ENCODE results near the gene MARCKSL1.
"Not testable (repeated sequence)": the region's sequence is repeated elsewhere in the genome, so short reads cannot be mapped to it uniquely, and the experiment has no call there.

Gene MARCKSL1

DNA sequence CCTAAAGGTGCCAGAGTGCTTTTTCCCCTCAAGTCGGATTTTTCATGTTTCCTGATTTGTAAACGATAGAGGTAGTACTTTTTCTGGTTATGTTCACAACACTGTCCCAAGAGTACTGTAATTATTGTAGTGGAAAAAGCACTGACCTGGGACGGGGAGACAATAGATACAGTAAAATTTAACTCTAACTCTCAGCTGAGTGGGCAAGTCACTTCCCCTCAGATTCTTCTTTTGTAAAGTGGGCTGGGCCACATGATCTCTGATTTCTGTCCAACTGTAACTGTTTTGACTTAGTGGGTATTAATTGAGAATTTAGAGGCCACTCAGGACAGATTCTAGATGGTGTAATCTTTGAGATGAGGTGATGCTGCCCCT, 19.1 kb downstream of the MARCKSL1 start:
- peaks cover 9 to 18% of the 10 kb centered on the region in 2 donors for H3K4me1 ChIP-seq (ENCODE audit: control insufficient read depth in 2 of 2, insufficient read depth in 2 of 2, low read length in 2 of 2)
- no peaks in the 10 kb centered on the region for H3K27me3 ChIP-seq (ENCODE audit: control insufficient read depth in 2 of 2, insufficient read depth in 2 of 2, low read length in 2 of 2)
- H3K9ac ChIP-seq (ENCODE audit: low read depth in 1 of 2, low read length in 2 of 2), result no peak overlapping the region
- no peaks in the 10 kb centered on the region for H3K9me3 ChIP-seq (ENCODE audit: control insufficient read depth in 2 of 2, low read length in 2 of 2)
- peak overlapping the region; percentile 76 to 89 for H3K27ac ChIP-seq (ENCODE audit: low read depth in 2 of 2, low read length in 2 of 2)
- peak overlapping the region in 1 of 2 donors; percentile 61 for H3K4me3 ChIP-seq (ENCODE audit: low read length in 2 of 2)
- peaks cover 20 to 26% of the 10 kb centered on the region in 2 donors for H3K36me3 ChIP-seq (ENCODE audit: control insufficient read depth in 2 of 2, insufficient read depth in 2 of 2, low read length in 2 of 2)

DNA sequence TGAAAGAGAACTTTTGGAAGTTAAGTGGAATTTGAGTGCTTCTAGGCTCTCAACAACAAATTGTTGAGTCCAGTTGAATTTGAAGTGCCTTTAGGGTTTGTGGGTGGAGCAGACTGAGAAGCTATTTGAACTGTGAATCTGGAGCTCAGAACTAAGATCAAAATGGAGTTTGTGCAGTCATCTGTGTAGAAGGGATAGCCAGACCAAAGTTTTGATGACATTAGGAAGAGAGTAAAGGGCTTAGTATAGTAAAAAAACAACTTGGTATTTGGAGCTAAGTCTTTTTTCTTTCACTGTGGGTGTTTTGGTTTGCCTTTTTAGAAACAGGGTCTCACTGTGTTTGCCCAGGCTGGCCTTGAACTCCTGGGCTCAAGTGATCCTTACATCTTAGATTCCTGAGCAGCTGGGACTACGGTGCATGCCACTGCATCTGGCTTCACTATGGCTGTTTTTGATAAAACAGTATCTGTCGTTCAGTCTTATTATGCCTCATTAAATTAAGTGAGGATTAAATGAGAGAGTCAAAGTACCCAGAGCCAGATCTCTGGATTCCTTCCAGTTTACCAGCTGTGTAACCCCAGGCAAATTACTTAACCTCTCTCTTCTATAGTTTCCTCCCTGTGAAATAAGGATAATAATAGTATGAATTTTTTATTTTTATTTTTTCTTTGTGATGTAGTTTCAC, 24.2 kb downstream of the MARCKSL1 start:
- no peaks in the 10 kb centered on the region for H3K9me3 ChIP-seq (ENCODE audit: control insufficient read depth in 2 of 2, low read length in 2 of 2)
- H3K27ac ChIP-seq (ENCODE audit: low read depth in 2 of 2, low read length in 2 of 2), result no peak overlapping the region
- H3K27me3 ChIP-seq (ENCODE audit: control insufficient read depth in 2 of 2, insufficient read depth in 2 of 2, low read length in 2 of 2), result no peaks in the 10 kb centered on the region
- H3K9ac ChIP-seq (ENCODE audit: low read depth in 1 of 2, low read length in 2 of 2), result no peak overlapping the region
- H3K4me3 ChIP-seq (ENCODE audit: low read length in 2 of 2), result no peak overlapping the region
- H3K4me1 ChIP-seq (ENCODE audit: control insufficient read depth in 2 of 2, insufficient read depth in 2 of 2, low read length in 2 of 2), result peaks cover 3 to 13% of the 10 kb centered on the region in 2 donors
- H3K36me3 ChIP-seq (ENCODE audit: control insufficient read depth in 2 of 2, insufficient read depth in 2 of 2, low read length in 2 of 2), result peaks cover 10 to 12% of the 10 kb centered on the region in 2 donors

DNA sequence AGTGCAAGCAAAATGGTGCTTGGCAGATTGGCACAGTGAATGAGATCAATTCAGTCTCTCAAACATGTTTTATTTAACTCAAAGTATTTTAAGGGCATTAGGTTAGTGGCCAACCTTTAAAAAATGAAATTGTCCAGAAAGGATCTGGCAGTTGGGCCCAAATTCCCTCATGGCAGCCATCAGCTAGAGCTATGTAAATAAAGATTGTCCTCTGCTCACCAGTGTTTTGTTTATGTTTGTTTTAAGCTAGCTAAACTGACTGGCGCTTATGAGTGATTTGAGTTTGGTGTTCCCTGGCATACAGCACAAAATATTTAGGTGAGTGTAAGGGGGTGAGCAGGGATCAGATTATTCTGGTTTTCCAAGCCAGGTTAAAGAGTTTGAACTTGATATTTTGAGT, 26.1 kb downstream of the MARCKSL1 start:
- H3K27ac ChIP-seq (ENCODE audit: low read depth in 2 of 2, low read length in 2 of 2), result no peak overlapping the region

DNA sequence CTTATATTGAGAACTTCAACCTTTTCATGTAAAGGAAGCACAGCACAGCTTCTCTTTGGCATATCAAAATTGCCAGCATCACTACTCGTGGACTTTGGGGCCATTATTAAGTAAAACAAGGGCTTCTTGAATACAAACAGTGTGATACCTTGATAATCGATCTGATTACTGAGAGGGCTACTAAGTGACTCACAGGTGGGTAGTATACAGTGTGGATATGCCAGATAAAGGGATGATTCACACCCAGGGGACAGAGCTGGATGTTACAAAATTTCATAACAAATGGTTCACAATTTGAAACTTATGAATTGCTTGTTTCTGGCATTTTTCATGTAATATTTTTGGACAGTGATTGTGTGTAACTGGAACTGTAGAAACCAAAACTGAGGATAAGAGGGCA, 28.7 kb downstream of the MARCKSL1 start:
- Histone ChIP-seq H3K36me3 (ENCODE audit: control insufficient read depth in 2 of 2, insufficient read depth in 2 of 2, low read length in 2 of 2) (peaks cover 24 to 28% of the 10 kb centered on the region in 2 donors), H3K9me3 (ENCODE audit: control insufficient read depth in 2 of 2, low read length in 2 of 2) (no peaks in the 10 kb centered on the region), H3K27me3 (ENCODE audit: control insufficient read depth in 2 of 2, insufficient read depth in 2 of 2, low read length in 2 of 2) (no peaks in the 10 kb centered on the region), H3K4me3 (ENCODE audit: low read length in 2 of 2) (no peak overlapping the region), H3K4me1 (ENCODE audit: control insufficient read depth in 2 of 2, insufficient read depth in 2 of 2, low read length in 2 of 2) (peaks cover 0 to 9% of the 10 kb centered on the region in 2 donors), H3K27ac (ENCODE audit: low read depth in 2 of 2, low read length in 2 of 2) (peak overlapping the region in 1 of 2 donors; percentile 28), H3K9ac (ENCODE audit: low read depth in 1 of 2, low read length in 2 of 2) (no peak overlapping the region)

More for the DNA sequence above, 26.1 kb downstream of the MARCKSL1 start:
- peaks cover 0 to 9% of the 10 kb centered on the region in 2 donors for H3K4me1 ChIP-seq (ENCODE audit: control insufficient read depth in 2 of 2, insufficient read depth in 2 of 2, low read length in 2 of 2)
- H3K9me3 ChIP-seq (ENCODE audit: control insufficient read depth in 2 of 2, low read length in 2 of 2), result no peaks in the 10 kb centered on the region
- no peaks in the 10 kb centered on the region for H3K27me3 ChIP-seq (ENCODE audit: control insufficient read depth in 2 of 2, insufficient read depth in 2 of 2, low read length in 2 of 2)
- H3K36me3 ChIP-seq (ENCODE audit: control insufficient read depth in 2 of 2, insufficient read depth in 2 of 2, low read length in 2 of 2), result peaks cover 11 to 12% of the 10 kb centered on the region in 2 donors
- no peak overlapping the region for H3K9ac ChIP-seq (ENCODE audit: low read depth in 1 of 2, low read length in 2 of 2)
- no peak overlapping the region for H3K4me3 ChIP-seq (ENCODE audit: low read length in 2 of 2)

DNA sequence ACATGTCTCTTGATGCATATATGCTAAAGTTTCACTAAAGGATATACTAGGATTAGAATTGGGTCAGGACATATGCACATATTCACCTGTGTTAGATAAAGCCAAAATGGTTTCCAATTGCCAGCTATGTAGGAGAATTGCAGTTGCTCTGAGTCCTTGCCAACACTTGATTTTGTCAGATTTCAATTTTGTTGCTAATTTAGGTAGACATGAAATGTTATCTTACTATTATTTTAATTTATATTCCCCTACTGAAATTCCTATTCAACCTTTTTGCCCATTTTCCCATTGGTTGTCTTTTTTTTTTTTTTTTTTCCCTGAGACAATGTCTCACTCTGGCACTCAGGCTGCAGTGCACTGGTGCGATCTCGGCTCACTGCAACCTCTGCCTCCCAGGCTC, 30.7 kb downstream of the MARCKSL1 start:
- H3K4me3 ChIP-seq (ENCODE audit: low read length in 2 of 2), result no peak overlapping the region
- no peak overlapping the region for H3K27ac ChIP-seq (ENCODE audit: low read depth in 2 of 2, low read length in 2 of 2)
- peaks cover 24 to 31% of the 10 kb centered on the region in 2 donors for H3K36me3 ChIP-seq (ENCODE audit: control insufficient read depth in 2 of 2, insufficient read depth in 2 of 2, low read length in 2 of 2)
- H3K27me3 ChIP-seq (ENCODE audit: control insufficient read depth in 2 of 2, insufficient read depth in 2 of 2, low read length in 2 of 2), result no peaks in the 10 kb centered on the region
- no peaks in the 10 kb centered on the region for H3K9me3 ChIP-seq (ENCODE audit: control insufficient read depth in 2 of 2, low read length in 2 of 2)
- H3K4me1 ChIP-seq (ENCODE audit: control insufficient read depth in 2 of 2, insufficient read depth in 2 of 2, low read length in 2 of 2), result peaks cover 0 to 9% of the 10 kb centered on the region in 2 donors
- no peak overlapping the region for H3K9ac ChIP-seq (ENCODE audit: low read depth in 1 of 2, low read length in 2 of 2)

DNA sequence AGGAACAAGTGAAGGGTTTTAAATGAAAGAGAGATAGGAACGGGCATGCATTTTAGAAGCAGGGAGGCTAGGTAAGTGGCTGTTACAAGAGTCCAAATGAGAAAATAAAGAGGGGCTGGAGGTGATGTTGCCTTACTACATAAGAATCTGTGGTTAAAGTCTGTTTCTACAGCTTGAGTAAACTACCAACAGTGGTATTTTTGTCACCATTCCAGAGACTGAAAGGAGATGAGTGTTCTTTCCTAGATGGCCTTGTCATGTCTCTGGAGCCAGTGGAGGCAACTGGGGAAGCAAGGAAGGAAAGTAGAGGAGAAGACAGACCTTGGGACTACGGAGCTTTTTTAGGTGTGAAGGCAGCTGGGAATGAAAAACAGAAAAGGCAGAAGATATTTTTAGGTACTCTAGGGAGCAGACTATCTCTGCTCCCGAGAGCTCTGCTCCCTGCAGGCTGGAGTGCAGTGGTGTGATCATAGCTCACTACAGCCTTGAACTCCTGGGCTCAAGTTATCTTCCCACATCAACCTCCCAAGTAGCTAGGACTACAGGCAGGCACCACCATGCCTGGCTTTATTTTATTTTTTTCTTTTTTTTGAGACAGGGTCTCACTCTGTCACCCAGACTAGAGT, 31.9 kb downstream of the MARCKSL1 start:
- H3K27ac ChIP-seq (ENCODE audit: low read depth in 2 of 2, low read length in 2 of 2), result no peak overlapping the region
- no peaks in the 10 kb centered on the region for H3K27me3 ChIP-seq (ENCODE audit: control insufficient read depth in 2 of 2, insufficient read depth in 2 of 2, low read length in 2 of 2)
- H3K9ac ChIP-seq (ENCODE audit: low read depth in 1 of 2, low read length in 2 of 2), result no peak overlapping the region
- peaks cover 24 to 31% of the 10 kb centered on the region in 2 donors for H3K36me3 ChIP-seq (ENCODE audit: control insufficient read depth in 2 of 2, insufficient read depth in 2 of 2, low read length in 2 of 2)
- H3K4me3 ChIP-seq (ENCODE audit: low read length in 2 of 2), result no peak overlapping the region
- peaks cover 0 to 5% of the 10 kb centered on the region in 2 donors for H3K4me1 ChIP-seq (ENCODE audit: control insufficient read depth in 2 of 2, insufficient read depth in 2 of 2, low read length in 2 of 2)
- no peaks in the 10 kb centered on the region for H3K9me3 ChIP-seq (ENCODE audit: control insufficient read depth in 2 of 2, low read length in 2 of 2)

DNA sequence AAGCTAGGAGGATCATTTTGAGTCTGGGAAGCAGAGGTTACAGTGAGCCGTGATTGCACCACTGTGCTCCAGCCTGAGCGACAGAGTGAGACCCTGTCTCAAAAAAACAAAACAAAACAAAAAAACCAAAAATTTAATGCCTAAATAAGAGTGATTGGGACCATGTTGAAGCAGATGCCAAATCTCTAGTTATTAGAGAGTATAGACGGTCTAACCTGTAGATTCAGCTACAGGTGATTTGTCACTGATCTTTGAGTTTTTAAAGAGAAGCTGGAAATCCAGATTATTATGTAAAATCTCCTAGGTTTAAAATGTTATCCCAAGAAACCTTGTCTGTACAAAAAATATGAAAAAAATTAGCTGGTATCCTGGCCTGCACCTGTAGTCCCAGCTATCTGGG, 32.7 kb downstream of the MARCKSL1 start:
- H3K4me3 ChIP-seq (ENCODE audit: low read length in 2 of 2), result no peak overlapping the region
- H3K9ac ChIP-seq (ENCODE audit: low read depth in 1 of 2, low read length in 2 of 2), result no peak overlapping the region
- H3K27ac ChIP-seq (ENCODE audit: low read depth in 2 of 2, low read length in 2 of 2), result no peak overlapping the region
- no peaks in the 10 kb centered on the region for H3K4me1 ChIP-seq (ENCODE audit: control insufficient read depth in 2 of 2, insufficient read depth in 2 of 2, low read length in 2 of 2)
- no peaks in the 10 kb centered on the region for H3K9me3 ChIP-seq (ENCODE audit: control insufficient read depth in 2 of 2, low read length in 2 of 2)
- no peaks in the 10 kb centered on the region for H3K27me3 ChIP-seq (ENCODE audit: control insufficient read depth in 2 of 2, insufficient read depth in 2 of 2, low read length in 2 of 2)
- peaks cover 24 to 31% of the 10 kb centered on the region in 2 donors for H3K36me3 ChIP-seq (ENCODE audit: control insufficient read depth in 2 of 2, insufficient read depth in 2 of 2, low read length in 2 of 2)

DNA sequence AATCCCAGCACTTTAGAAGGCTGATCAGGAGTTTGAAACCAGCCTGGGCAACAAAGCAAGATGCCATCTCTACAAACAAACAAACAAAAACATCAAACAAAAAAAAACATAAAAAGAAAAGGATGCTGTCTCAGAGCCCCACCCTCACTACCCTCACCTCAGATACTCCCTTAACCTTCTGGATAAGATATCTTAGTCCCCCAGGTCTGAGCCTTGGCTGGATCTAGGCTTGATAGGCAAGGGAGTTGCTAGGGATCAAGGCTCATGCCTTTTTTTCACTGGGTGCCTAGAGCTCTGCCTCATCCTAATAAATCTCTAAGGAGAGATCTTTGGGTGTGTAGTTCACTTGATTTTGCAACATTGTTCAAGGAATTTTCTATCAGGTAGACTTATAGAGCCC, 36.7 kb downstream of the MARCKSL1 start:
- H3K27me3 ChIP-seq (ENCODE audit: control insufficient read depth in 2 of 2, insufficient read depth in 2 of 2, low read length in 2 of 2), result no peaks in the 10 kb centered on the region
- no peak overlapping the region for H3K4me3 ChIP-seq (ENCODE audit: low read length in 2 of 2)
- H3K36me3 ChIP-seq (ENCODE audit: control insufficient read depth in 2 of 2, insufficient read depth in 2 of 2, low read length in 2 of 2), result peaks cover 24 to 31% of the 10 kb centered on the region in 2 donors
- no peak overlapping the region for H3K27ac ChIP-seq (ENCODE audit: low read depth in 2 of 2, low read length in 2 of 2)
- H3K9ac ChIP-seq (ENCODE audit: low read depth in 1 of 2, low read length in 2 of 2), result no peak overlapping the region
- peaks cover 8 to 9% of the 10 kb centered on the region in 2 donors for H3K4me1 ChIP-seq (ENCODE audit: control insufficient read depth in 2 of 2, insufficient read depth in 2 of 2, low read length in 2 of 2)
- no peaks in the 10 kb centered on the region for H3K9me3 ChIP-seq (ENCODE audit: control insufficient read depth in 2 of 2, low read length in 2 of 2)

DNA sequence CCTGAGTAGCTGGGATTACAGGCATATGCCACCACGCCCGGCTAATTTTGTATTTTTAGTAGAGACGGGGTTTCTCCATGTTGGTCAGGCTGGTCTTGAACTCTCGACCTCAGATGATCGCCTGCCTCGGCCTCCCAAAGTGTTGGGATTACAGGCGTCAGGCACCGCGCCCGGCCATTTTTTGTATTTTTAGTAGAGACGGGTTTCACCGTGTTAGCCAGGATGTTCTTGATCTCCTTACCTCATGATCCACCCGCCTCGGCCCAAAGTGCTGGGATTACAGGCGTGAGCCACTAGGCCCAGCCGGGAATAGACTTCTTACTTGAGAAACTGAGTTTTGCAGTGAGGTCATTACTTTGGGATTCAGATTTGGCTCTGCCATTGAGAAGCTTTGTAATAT, 37.8 kb downstream of the MARCKSL1 start:
- H3K27ac ChIP-seq (ENCODE audit: low read depth in 2 of 2, low read length in 2 of 2), result not testable (repeated sequence)

DNA sequence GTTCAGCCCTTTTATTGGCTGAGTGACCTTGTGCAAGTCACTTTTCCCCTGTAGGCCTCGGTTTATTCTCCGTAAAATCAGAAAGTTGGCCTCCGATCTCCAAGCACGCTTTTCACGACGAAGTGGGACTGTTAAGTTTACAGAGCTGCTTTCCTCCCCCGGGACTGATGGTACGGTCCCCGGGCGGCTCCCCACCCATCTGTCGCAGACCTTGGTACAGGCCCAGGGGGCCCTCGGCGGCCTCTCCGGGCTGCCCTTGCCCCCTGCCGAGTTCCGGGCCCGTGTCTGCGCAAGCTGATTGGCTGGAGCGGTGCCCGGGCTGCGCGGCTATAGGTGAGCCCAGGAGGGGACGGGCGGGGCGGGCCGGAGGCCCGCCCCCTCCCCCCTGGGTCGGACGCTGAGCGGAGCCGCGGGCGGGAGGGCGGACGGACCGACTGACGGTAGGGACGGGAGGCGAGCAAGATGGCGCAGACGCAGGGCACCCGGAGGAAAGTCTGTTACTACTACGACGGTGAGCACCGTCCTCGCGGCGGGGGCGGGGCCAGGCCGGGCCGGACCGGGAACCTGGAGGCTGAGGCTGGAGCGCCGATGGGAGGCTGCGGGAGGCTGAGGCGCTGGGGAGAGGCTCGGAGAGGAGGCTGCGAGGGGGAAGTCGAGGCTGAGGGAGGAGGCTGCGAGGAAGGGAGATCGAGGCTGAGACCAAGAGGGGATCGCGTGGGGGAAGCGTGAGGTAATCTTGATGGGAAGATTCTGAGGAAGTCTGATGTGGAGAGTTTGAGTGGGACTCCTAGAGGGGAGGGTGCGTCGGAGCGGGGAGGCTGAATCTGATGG, 44.1 kb downstream of the MARCKSL1 start, which contains the start of gene HDAC1:
HDAC1 (plus strand) TSS at position 376 of the 831 bp plus-strand sequence; CDS start at position 463, 87 bp downstream.
- H3K9me3 ChIP-seq (ENCODE audit: control insufficient read depth in 2 of 2, low read length in 2 of 2), result no peaks in the 10 kb centered on the region
- no peaks in the 10 kb centered on the region for H3K27me3 ChIP-seq (ENCODE audit: control insufficient read depth in 2 of 2, insufficient read depth in 2 of 2, low read length in 2 of 2)
- peaks cover 24 to 28% of the 10 kb centered on the region in 2 donors for H3K4me1 ChIP-seq (ENCODE audit: control insufficient read depth in 2 of 2, insufficient read depth in 2 of 2, low read length in 2 of 2)
- peak within 1 kb of the TSS; percentile 88 to 92 for H3K27ac ChIP-seq (ENCODE audit: low read depth in 2 of 2, low read length in 2 of 2)
- H3K9ac ChIP-seq (ENCODE audit: low read depth in 1 of 2, low read length in 2 of 2), result peak within 1 kb of the TSS; percentile 83 to 88
- peak within 1 kb of the TSS; percentile 94 to 99 for H3K4me3 ChIP-seq (ENCODE audit: low read length in 2 of 2)
- H3K36me3 ChIP-seq (ENCODE audit: control insufficient read depth in 2 of 2, insufficient read depth in 2 of 2, low read length in 2 of 2), result peaks cover 4 to 6% of the 10 kb centered on the region in 2 donors

More for the DNA sequence above, 37.8 kb downstream of the MARCKSL1 start:
- H3K4me1 ChIP-seq (ENCODE audit: control insufficient read depth in 2 of 2, insufficient read depth in 2 of 2, low read length in 2 of 2); H3K27me3 ChIP-seq (ENCODE audit: control insufficient read depth in 2 of 2, insufficient read depth in 2 of 2, low read length in 2 of 2); H3K4me3 ChIP-seq (ENCODE audit: low read length in 2 of 2); H3K9ac ChIP-seq (ENCODE audit: low read depth in 1 of 2, low read length in 2 of 2); H3K9me3 ChIP-seq (ENCODE audit: control insufficient read depth in 2 of 2, low read length in 2 of 2): not testable (repeated sequence)
- peaks cover 13 to 20% of the 10 kb centered on the region in 2 donors for H3K36me3 ChIP-seq (ENCODE audit: control insufficient read depth in 2 of 2, insufficient read depth in 2 of 2, low read length in 2 of 2)

Measured in mucosa of rectum (tissue), 2 donors.